GM12865 (cell line): Measurements from ENCODE around the gene SLC18B1.

ENCODE experiments used
- DNase-seq: peaks from one replicate; pipeline ENCODE4 v3.0.0; 2010; ENCODE audit warnings: low read depth
- H3K4me3 ChIP-seq: 2 replicates; pipeline ENCODE4 v1.5.1; 2011; ENCODE audit warnings: mild to moderate bottlenecking, low read depth, low read length, control low read depth
- CTCF ChIP-seq: IDR thresholded peaks from 2 replicates; pipeline ENCODE4 v1.5.1; 2011; ENCODE audit warnings: low read length, control low read depth, low read depth, inconsistent platforms; ENCODE audit not compliant: insufficient read depth; ENCODE audit errors: missing control alignments

SLC18B1 gene

GRCh38 chr6:132798869-132799538 is 567 bp upstream of the SLC18B1 start:
- peak; percentile 89 for DNase-seq
- peak overlapping the region; percentile 81 for H3K4me3 ChIP-seq

GRCh38 chr6:132795461-132795860 is 3.0 kb downstream of the SLC18B1 start:
- no peak for DNase-seq
- H3K4me3 ChIP-seq = no peak overlapping the region
- TF ChIP-seq CTCF = no peak

More at GRCh38 chr6:132798869-132799538, 567 bp upstream of the SLC18B1 start:
- peak; percentile 85 for TF ChIP-seq CTCF

- DNase-seq = no peak
- TF ChIP-seq CTCF = no peak
- no peak overlapping the region for H3K4me3 ChIP-seq
Observed at GRCh38 chr6:132792510-132792909, 5.9 kb downstream of the SLC18B1 start.

GRCh38 chr6:132790450-132790849 is 8.0 kb downstream of the SLC18B1 start:
- no peak overlapping the region for H3K4me3 ChIP-seq
- TF ChIP-seq CTCF = no peak
- DNase-seq = no peak

GRCh38 chr6:132789396-132789776 is 9.1 kb downstream of the SLC18B1 start:
- no peak for TF ChIP-seq CTCF
- H3K4me3 ChIP-seq = no peak overlapping the region
- no peak for DNase-seq

- no peak for TF ChIP-seq CTCF
- DNase-seq = peak; percentile 10
- H3K4me3 ChIP-seq = no peak overlapping the region
Observed at GRCh38 chr6:132788658-132789395, 9.6 kb downstream of the SLC18B1 start.
